ENCODE results near the gene TRPM4.
A peak's percentile ranks its signal among the peaks of the same experiment; 100 is the strongest.

Gene TRPM4

GRCh38 chr19:49150944-49151243 lies 6.7 kb upstream of the TRPM4 start:
- TF ChIP-seq REST (IDR thresholded peaks at IDR 0.05; ENCODE audit: insufficient read depth in 1 of 2, low read depth in 2 of 2, low read length in 2 of 2), result no peak
- no peak for TF ChIP-seq TAF1 (IDR thresholded peaks at IDR 0.05; ENCODE audit: borderline replicate concordance, insufficient read depth, low read length)
- TF ChIP-seq FOXP2 (optimal IDR thresholded peaks at IDR 0.05; ENCODE audit: borderline replicate concordance, extremely low read depth, extremely low read length, insufficient read depth), result no peak
- no peak for TF ChIP-seq POLR2AphosphoS5 (IDR thresholded peaks at IDR 0.05; ENCODE audit: low read depth, low read length)
- TF ChIP-seq SIN3A (IDR thresholded peaks at IDR 0.05; ENCODE audit: borderline replicate concordance, insufficient read depth, low read length), result no peak

- peak; percentile 11 for TF ChIP-seq FOXP2 (optimal IDR thresholded peaks at IDR 0.05; ENCODE audit: borderline replicate concordance, extremely low read depth, extremely low read length, insufficient read depth)
- TF ChIP-seq POLR2AphosphoS5 (IDR thresholded peaks at IDR 0.05; ENCODE audit: low read depth, low read length), result no peak
- no peak for TF ChIP-seq TAF1 (IDR thresholded peaks at IDR 0.05; ENCODE audit: borderline replicate concordance, insufficient read depth, low read length)
Observed at GRCh38 chr19:49151267-49152118, 6.1 kb upstream of the TRPM4 start.

- no peak for TF ChIP-seq TAF1 (IDR thresholded peaks at IDR 0.05; ENCODE audit: borderline replicate concordance, insufficient read depth, low read length)
Observed at GRCh38 chr19:49152119-49152550, 5.5 kb upstream of the TRPM4 start.

- TF ChIP-seq REST (IDR thresholded peaks at IDR 0.05; ENCODE audit: insufficient read depth in 1 of 2, low read depth in 2 of 2, low read length in 2 of 2), result no peak
Observed at GRCh38 chr19:49153167-49153809, 4.3 kb upstream of the TRPM4 start.

- TF ChIP-seq REST (IDR thresholded peaks at IDR 0.05; ENCODE audit: insufficient read depth in 1 of 2, low read depth in 2 of 2, low read length in 2 of 2), result no peak
- no peak for TF ChIP-seq SIN3A (IDR thresholded peaks at IDR 0.05; ENCODE audit: borderline replicate concordance, insufficient read depth, low read length)
- no peak for TF ChIP-seq TAF1 (IDR thresholded peaks at IDR 0.05; ENCODE audit: borderline replicate concordance, insufficient read depth, low read length)
- TF ChIP-seq POLR2AphosphoS5 (IDR thresholded peaks at IDR 0.05; ENCODE audit: low read depth, low read length), result no peak
- no peak for TF ChIP-seq FOXP2 (optimal IDR thresholded peaks at IDR 0.05; ENCODE audit: borderline replicate concordance, extremely low read depth, extremely low read length, insufficient read depth)
Observed at GRCh38 chr19:49154279-49154678, 3.3 kb upstream of the TRPM4 start.

GRCh38 chr19:49155005-49155819 lies 2.4 kb upstream of the TRPM4 start, which contains the start of gene HRC:
Gene HRC (minus strand): TSS chr19:49155396. CDS start chr19:49155237, 159 bp downstream.
- TF ChIP-seq REST (IDR thresholded peaks at IDR 0.05; ENCODE audit: insufficient read depth in 1 of 2, low read depth in 2 of 2, low read length in 2 of 2) (no peak), POLR2AphosphoS5 (IDR thresholded peaks at IDR 0.05; ENCODE audit: low read depth, low read length) (no peak), FOXP2 (optimal IDR thresholded peaks at IDR 0.05; ENCODE audit: borderline replicate concordance, extremely low read depth, extremely low read length, insufficient read depth) (no peak), TAF1 (IDR thresholded peaks at IDR 0.05; ENCODE audit: borderline replicate concordance, insufficient read depth, low read length) (no peak), SIN3A (IDR thresholded peaks at IDR 0.05; ENCODE audit: borderline replicate concordance, insufficient read depth, low read length) (no peak)
